Superior temporal gyrus (tissue), 1 donor: Measurements from ENCODE around the gene TNS1.

Experiments used
- DNase-seq: peaks from one replicate; pipeline ENCODE4 v3.0.0-alpha.2; 2016; ENCODE audit errors: extremely low spot score

Gene TNS1

GRCh38 chr2:217998926-217999594 lies 3.7 kb downstream of the TNS1 start:
- no peak for DNase-seq

- DNase-seq = no peak
These were observed 5.3 kb downstream of the TNS1 start for GRCh38 chr2:217997510-217997909.

GRCh38 chr2:217996361-217996760 lies 6.4 kb downstream of the TNS1 start:
- no peak for DNase-seq

GRCh38 chr2:217995731-217996231 lies 7.0 kb downstream of the TNS1 start:
- DNase-seq = no peak

- DNase-seq = no peak
These were observed 8.0 kb downstream of the TNS1 start for GRCh38 chr2:217994776-217995274.

- DNase-seq = peak; percentile 63
These were observed 8.9 kb downstream of the TNS1 start for GRCh38 chr2:217993817-217994463.

GRCh38 chr2:217993138-217993537 lies 9.7 kb downstream of the TNS1 start:
- no peak for DNase-seq

- no peak for DNase-seq
These were observed 10.7 kb downstream of the TNS1 start for GRCh38 chr2:217992061-217992460.

- DNase-seq = no peak
These were observed 11.9 kb downstream of the TNS1 start for GRCh38 chr2:217990791-217991465.

- DNase-seq = no peak
These were observed 12.4 kb downstream of the TNS1 start for GRCh38 chr2:217990389-217990788.

GRCh38 chr2:217989221-217989948 lies 13.4 kb downstream of the TNS1 start:
- no peak for DNase-seq

GRCh38 chr2:217988840-217989204 lies 14.0 kb downstream of the TNS1 start:
- no peak for DNase-seq

- peak; percentile 92 for DNase-seq
These were observed 14.6 kb downstream of the TNS1 start for GRCh38 chr2:217988014-217988839.

- DNase-seq = no peak
These were observed 15.4 kb downstream of the TNS1 start for GRCh38 chr2:217987391-217987790.

- DNase-seq = no peak
These were observed 16.4 kb downstream of the TNS1 start for GRCh38 chr2:217986256-217986961.

- no peak for DNase-seq
These were observed 19.2 kb downstream of the TNS1 start for GRCh38 chr2:217983276-217984233.

GRCh38 chr2:217981971-217982370 lies 20.8 kb downstream of the TNS1 start:
- no peak for DNase-seq

GRCh38 chr2:217981084-217981730 lies 21.6 kb downstream of the TNS1 start:
- no peak for DNase-seq

GRCh38 chr2:217980591-217980990 lies 22.2 kb downstream of the TNS1 start:
- no peak for DNase-seq
